ENCODE measurements around the gene PEX14. TPM values are rescaled to one million over a fixed set of nuclear protein-coding genes. Genes with fewer than 3 reads are reported as not detected.

PEX14 gene
- total and polyA plus RNA-seq, 9 of the 15 experiments (the other 6 are each of a cell fraction or from before 2014, with no cell fraction given): 2.6 to 45.7 (median 22.7) TPM

GRCh38 chr1:10679496-10680220 is 204.9 kb downstream of the PEX14 start (continued):
- TF ChIP-seq HMBOX1 (IDR thresholded peaks at IDR 0.05) (no peak), ZBTB33 (CRISPR knock-in tag; IDR thresholded peaks at IDR 0.05) (no peak), ELF1 (tag; IDR thresholded peaks at IDR 0.05) (no peak), ZNF77 (CRISPR knock-in tag; IDR thresholded peaks at IDR 0.05) (no peak), RBM25 (IDR thresholded peaks at IDR 0.05; ENCODE audit: low read depth, low read length, severe bottlenecking) (no peak), MIER1 (IDR thresholded peaks at IDR 0.05; ENCODE audit: low read depth) (no peak), CREB5 (CRISPR knock-in tag; IDR thresholded peaks at IDR 0.05) (no peak), SRSF9 (IDR thresholded peaks at IDR 0.05; ENCODE audit: borderline replicate concordance, low read depth, low read length) (no peak), ZNF24 (IDR thresholded peaks at IDR 0.05) (no peak), ZNF766 (CRISPR knock-in tag; conservative IDR thresholded peaks at IDR 0.05) (no peak), TCF3 (CRISPR knock-in tag; IDR thresholded peaks at IDR 0.05) (no peak), USF1 (CRISPR knock-in tag; IDR thresholded peaks at IDR 0.05) (no peak; the same call in 1 of the 2 replicates), ZNF146 (CRISPR knock-in tag; IDR thresholded peaks at IDR 0.05; ENCODE audit: unreplicated experiment) (no peak), ZSCAN32 (CRISPR knock-in tag; IDR thresholded peaks at IDR 0.05) (no peak), ZNF79 (CRISPR knock-in tag; IDR thresholded peaks at IDR 0.05; ENCODE audit: low read depth) (no peak)
- TF ChIP-seq, protein P1, sequence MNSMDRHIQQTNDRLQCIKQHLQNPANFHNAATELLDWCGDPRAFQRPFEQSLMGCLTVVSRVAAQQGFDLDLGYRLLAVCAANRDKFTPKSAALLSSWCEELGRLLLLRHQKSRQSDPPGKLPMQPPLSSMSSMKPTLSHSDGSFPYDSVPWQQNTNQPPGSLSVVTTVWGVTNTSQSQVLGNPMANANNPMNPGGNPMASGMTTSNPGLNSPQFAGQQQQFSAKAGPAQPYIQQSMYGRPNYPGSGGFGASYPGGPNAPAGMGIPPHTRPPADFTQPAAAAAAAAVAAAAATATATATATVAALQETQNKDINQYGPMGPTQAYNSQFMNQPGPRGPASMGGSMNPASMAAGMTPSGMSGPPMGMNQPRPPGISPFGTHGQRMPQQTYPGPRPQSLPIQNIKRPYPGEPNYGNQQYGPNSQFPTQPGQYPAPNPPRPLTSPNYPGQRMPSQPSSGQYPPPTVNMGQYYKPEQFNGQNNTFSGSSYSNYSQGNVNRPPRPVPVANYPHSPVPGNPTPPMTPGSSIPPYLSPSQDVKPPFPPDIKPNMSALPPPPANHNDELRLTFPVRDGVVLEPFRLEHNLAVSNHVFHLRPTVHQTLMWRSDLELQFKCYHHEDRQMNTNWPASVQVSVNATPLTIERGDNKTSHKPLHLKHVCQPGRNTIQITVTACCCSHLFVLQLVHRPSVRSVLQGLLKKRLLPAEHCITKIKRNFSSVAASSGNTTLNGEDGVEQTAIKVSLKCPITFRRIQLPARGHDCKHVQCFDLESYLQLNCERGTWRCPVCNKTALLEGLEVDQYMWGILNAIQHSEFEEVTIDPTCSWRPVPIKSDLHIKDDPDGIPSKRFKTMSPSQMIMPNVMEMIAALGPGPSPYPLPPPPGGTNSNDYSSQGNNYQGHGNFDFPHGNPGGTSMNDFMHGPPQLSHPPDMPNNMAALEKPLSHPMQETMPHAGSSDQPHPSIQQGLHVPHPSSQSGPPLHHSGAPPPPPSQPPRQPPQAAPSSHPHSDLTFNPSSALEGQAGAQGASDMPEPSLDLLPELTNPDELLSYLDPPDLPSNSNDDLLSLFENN (IDR thresholded peaks at IDR 0.05; ENCODE audit: low read depth in 2 of 2, low read length in 2 of 2): no peak
- TF ChIP-seq, protein P2, sequence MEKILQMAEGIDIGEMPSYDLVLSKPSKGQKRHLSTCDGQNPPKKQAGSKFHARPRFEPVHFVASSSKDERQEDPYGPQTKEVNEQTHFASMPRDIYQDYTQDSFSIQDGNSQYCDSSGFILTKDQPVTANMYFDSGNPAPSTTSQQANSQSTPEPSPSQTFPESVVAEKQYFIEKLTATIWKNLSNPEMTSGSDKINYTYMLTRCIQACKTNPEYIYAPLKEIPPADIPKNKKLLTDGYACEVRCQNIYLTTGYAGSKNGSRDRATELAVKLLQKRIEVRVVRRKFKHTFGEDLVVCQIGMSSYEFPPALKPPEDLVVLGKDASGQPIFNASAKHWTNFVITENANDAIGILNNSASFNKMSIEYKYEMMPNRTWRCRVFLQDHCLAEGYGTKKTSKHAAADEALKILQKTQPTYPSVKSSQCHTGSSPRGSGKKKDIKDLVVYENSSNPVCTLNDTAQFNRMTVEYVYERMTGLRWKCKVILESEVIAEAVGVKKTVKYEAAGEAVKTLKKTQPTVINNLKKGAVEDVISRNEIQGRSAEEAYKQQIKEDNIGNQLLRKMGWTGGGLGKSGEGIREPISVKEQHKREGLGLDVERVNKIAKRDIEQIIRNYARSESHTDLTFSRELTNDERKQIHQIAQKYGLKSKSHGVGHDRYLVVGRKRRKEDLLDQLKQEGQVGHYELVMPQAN (IDR thresholded peaks at IDR 0.05; ENCODE audit: borderline replicate concordance): no peak
